ENCODE results near the gene CYP11A1.

Gene CYP11A1

GRCh38 chr15:74367296-74367854 is at the start of gene CYP11A1:
Gene CYP11A1, minus strand, starts transcription at chr15:74367646. Its CDS starts 61 bp downstream, at chr15:74367585.
- FAIRE-seq = no peak

- no peak for FAIRE-seq
These were observed 49.8 kb upstream of the CYP11A1 start for GRCh38 chr15:74417225-74417624.

GRCh38 chr15:74415966-74416916 is 48.8 kb upstream of the CYP11A1 start:
- no peak for FAIRE-seq

GRCh38 chr15:74414603-74415338 is 47.3 kb upstream of the CYP11A1 start:
- FAIRE-seq = no peak

- no peak for FAIRE-seq
These were observed 46.7 kb upstream of the CYP11A1 start for GRCh38 chr15:74414081-74414580.

GRCh38 chr15:74413350-74414080 is 46.1 kb upstream of the CYP11A1 start:
- no peak for FAIRE-seq

- no peak for FAIRE-seq
These were observed 44.7 kb upstream of the CYP11A1 start for GRCh38 chr15:74412159-74412558.

GRCh38 chr15:74411686-74412085 is 44.2 kb upstream of the CYP11A1 start:
- FAIRE-seq = no peak

GRCh38 chr15:74410502-74410901 is 43.1 kb upstream of the CYP11A1 start:
- FAIRE-seq = no peak

GRCh38 chr15:74409225-74409624 is 41.8 kb upstream of the CYP11A1 start:
- no peak for FAIRE-seq

GRCh38 chr15:74408815-74409214 is 41.4 kb upstream of the CYP11A1 start:
- no peak for FAIRE-seq

- no peak for FAIRE-seq
These were observed 40.9 kb upstream of the CYP11A1 start for GRCh38 chr15:74408385-74408784.

GRCh38 chr15:74406992-74407705 is 39.7 kb upstream of the CYP11A1 start:
- FAIRE-seq = no peak

GRCh38 chr15:74406517-74406916 is 39.1 kb upstream of the CYP11A1 start:
- FAIRE-seq = no peak

GRCh38 chr15:74405823-74406222 is 38.4 kb upstream of the CYP11A1 start:
- FAIRE-seq = no peak

- no peak for FAIRE-seq
These were observed 36.6 kb upstream of the CYP11A1 start for GRCh38 chr15:74403991-74404563.

GRCh38 chr15:74403588-74403919 is 36.1 kb upstream of the CYP11A1 start:
- no peak for FAIRE-seq

GRCh38 chr15:74402873-74403587 is 35.6 kb upstream of the CYP11A1 start:
- FAIRE-seq = no peak

GRCh38 chr15:74402337-74402841 is 34.9 kb upstream of the CYP11A1 start:
- no peak for FAIRE-seq

GRCh38 chr15:74400915-74401757 is 33.7 kb upstream of the CYP11A1 start:
- FAIRE-seq = no peak
